Fibroblast of villous mesenchyme (primary cell): Measurements from ENCODE around the gene CHAC2. TPM values are rescaled to one million over a fixed set of nuclear protein-coding genes. Genes with fewer than 3 reads are reported as not detected.
"Not testable (repeated sequence)": the region's sequence is repeated elsewhere in the genome, so short reads cannot be mapped to it uniquely, and the experiment has no call there.

Experiments
- DNase-seq: peaks from one replicate; pipeline ENCODE4 v3.0.0-alpha.2; 2010; ENCODE audit warnings: low read depth
- H3K4me3 ChIP-seq: 2 replicates; pipeline ENCODE4 v1.5.1; 2011; ENCODE audit warnings: low read depth, mild to moderate bottlenecking, low read length
- total RNA-seq: library from RNA; depleted of rRNA; stranded (reverse); fragments of >200 nt; gene quantifications from 2 replicates; pipeline ENCODE4 v1.2.3, GENCODE V29; 2012
- TF ChIP-seq, protein P1 (sequence below): IDR thresholded peaks from 2 replicates; pipeline ENCODE4 v1.5.1; 2012; ENCODE audit warnings: low read depth, mild to moderate bottlenecking, low read length; ENCODE audit not compliant: insufficient read depth

Gene CHAC2
- total RNA-seq, 1 donor, result 5.2 TPM

DNA sequence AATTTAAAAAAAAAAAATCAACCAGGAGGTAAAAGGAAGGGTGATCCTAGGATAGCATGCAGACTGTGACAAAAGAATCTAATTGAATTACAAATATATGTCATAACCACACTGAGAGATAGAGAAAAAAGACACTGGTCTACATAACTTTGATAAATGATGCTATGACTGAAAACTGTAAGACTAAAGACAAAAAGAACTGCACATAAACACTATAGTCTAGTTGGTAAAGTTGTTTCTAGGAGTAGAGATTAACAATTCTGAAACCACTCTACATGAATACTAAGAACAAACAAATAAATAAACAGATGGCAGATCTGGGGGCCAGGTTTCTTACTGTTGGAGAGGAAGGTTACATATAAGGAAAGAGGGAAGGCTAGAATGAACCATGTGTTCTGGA is 14.6 kb upstream of the CHAC2 start:
- DNase-seq, result no peak
- TF ChIP-seq, protein P1, sequence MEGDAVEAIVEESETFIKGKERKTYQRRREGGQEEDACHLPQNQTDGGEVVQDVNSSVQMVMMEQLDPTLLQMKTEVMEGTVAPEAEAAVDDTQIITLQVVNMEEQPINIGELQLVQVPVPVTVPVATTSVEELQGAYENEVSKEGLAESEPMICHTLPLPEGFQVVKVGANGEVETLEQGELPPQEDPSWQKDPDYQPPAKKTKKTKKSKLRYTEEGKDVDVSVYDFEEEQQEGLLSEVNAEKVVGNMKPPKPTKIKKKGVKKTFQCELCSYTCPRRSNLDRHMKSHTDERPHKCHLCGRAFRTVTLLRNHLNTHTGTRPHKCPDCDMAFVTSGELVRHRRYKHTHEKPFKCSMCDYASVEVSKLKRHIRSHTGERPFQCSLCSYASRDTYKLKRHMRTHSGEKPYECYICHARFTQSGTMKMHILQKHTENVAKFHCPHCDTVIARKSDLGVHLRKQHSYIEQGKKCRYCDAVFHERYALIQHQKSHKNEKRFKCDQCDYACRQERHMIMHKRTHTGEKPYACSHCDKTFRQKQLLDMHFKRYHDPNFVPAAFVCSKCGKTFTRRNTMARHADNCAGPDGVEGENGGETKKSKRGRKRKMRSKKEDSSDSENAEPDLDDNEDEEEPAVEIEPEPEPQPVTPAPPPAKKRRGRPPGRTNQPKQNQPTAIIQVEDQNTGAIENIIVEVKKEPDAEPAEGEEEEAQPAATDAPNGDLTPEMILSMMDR, result no peak
- H3K4me3 ChIP-seq, result no peak overlapping the region

DNA sequence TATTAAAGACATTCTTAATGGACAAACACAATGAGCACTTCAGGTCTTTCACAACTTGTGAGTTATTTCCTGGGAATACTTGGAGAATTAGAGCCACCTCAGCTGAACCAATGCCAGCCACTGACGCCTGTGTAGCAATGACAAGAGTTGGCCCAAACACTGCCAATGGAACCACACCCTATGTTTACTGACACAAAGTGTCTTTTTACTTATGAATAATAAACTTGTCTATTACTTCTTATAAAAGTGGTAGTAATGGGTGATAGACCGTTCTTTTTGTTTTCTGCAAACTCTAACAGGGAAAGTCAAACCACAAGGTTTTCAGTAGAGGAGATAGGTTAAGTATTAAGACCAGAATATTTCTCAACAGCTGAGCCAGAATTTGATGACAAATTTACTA is 12.5 kb upstream of the CHAC2 start:
- no peak overlapping the region for H3K4me3 ChIP-seq
- peak; percentile 16 for DNase-seq
- TF ChIP-seq, protein P1, result no peak

DNA sequence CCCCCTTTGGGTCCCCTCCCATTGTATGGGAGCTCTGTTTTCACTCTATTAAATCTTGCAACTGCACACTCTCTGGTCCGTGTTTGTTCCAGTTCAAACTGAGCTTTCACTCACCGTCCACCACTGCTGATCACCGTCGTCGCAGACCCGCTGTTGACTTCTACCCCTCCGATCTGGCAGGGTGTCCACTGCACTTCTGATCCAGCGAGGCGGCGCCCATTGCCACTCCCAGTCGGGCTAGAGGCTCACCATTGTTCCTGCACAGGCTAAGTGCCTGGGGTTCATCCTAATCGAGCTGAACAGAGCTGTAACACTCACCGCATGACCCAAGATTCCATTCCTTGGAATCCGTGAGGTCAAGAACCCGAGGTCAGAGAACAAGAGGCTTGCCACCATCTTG is 11.0 kb upstream of the CHAC2 start:
- TF ChIP-seq, protein P1, result no peak
- DNase-seq, result no peak
- no peak overlapping the region for H3K4me3 ChIP-seq

DNA sequence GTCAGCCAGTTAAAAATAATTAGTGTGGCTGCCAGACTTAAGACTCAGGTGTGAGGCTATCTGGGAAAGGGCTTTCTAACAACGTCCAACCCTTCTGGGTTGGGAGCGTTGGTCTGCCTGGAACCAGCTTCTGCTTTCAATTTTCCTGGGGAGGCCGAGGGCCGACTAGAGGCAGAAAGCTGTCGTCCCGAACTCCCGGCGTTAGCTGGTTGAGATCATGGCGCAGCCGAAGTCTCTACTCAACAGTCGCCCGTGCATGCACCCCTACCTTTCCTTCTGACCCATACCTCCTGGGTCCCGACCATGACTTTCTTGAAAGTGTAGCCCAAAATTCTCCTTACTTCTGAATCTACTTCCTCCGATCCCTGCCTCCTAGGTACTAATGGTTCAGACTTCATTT is 10.4 kb upstream of the CHAC2 start:
- H3K4me3 ChIP-seq, DNase-seq: not testable (repeated sequence)

DNA sequence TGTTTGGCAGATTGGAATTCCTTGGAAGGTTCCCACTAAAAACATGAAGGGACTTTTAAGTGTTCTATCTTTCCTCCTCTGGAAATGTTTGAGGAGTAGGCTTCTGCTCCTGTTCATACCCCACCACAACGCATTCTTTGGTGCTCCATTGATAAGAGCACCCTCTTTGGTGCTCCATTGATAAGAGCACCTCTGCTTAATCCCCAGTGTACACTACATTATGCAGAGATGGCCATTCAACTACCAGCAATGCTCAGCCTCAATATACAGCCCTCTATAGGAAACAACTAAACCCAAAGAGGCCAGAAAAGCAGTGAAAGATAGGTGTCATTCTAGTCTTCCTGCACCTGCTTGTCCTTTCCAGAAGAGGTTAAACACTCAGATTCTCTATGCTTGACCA is 1.8 kb upstream of the CHAC2 start:
- TF ChIP-seq, protein P1, result no peak
- H3K4me3 ChIP-seq, result no peak overlapping the region
- DNase-seq, result no peak

DNA sequence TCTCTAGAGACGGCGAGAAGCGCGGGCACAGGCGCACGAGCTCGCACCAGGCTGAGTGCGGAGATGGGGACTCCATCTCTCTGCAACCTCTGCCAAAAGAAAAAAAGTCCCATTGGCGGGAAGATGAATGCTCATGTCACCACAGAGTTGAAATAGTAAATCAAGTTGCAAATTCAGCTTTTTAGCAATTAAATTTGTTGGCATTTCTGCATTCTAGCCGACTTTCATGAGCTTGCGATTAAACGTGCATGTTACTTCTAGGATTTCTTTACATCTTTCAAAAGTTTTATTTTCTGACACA is 588 bp downstream of the CHAC2 start:
- TF ChIP-seq, protein P1, result no peak
- no peak for DNase-seq
- peak overlapping the region; percentile 84 for H3K4me3 ChIP-seq

DNA sequence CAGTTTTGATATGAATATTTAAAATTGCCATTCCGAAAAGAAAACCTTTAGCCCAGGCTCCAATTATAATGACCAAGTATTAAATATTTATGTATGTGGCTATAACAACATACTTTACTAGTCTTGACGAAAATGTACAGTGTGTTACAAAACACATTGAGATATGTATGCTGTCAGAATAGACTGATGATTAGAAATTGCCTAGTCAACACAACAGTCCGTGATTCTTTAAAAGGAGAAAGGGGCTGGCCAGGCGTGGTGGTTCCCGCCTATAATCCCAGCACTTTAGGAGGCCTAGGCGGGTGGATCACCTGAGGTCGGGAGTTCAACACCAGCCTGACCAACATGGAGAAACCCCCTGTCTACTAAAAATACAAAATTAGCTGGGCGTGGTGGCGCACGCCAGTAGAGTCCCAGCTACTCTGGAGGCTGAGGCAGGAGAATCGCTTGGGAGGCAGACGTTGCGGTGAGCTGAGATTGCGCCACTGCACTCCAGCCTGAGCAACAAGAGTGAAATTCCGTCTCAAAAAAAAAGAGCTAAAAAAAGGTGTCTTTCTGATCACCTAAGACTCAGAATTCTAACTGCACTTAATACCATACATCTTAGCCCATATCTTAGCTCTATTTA is 1.8 kb downstream of the CHAC2 start:
- H3K4me3 ChIP-seq, result no peak overlapping the region
- no peak for DNase-seq
- TF ChIP-seq, protein P1, result no peak
